Neural crest cell (in vitro differentiated cells): ENCODE data around the gene OTOF. TPM values are rescaled to one million over a fixed set of nuclear protein-coding genes. Genes with fewer than 3 reads are reported as not detected.

Experiments used
- DNase-seq: peaks from one replicate; pipeline ENCODE4 v3.0.0; 2021; ENCODE audit warnings: low read depth, mixed read lengths, low spot score
- H3K27ac Mint-ChIP-seq: one replicate; pipeline ENCODE4 v1.8.0; 2021; ENCODE audit warnings: mild to moderate bottlenecking, mixed read lengths; ENCODE audit not compliant: unreplicated experiment
- H3K27me3 Mint-ChIP-seq: 2 replicates; pipeline ENCODE4 v1.8.0; 2021; ENCODE audit warnings: low read depth, mild to moderate bottlenecking, mixed read lengths
- H3K36me3 Mint-ChIP-seq: 2 replicates; pipeline ENCODE4 v1.8.0; 2021; ENCODE audit warnings: low read depth, mild to moderate bottlenecking, mixed read lengths
- H3K4me1 Mint-ChIP-seq: 2 replicates; pipeline ENCODE4 v1.8.0; 2021; ENCODE audit warnings: mixed read lengths
- H3K4me3 Mint-ChIP-seq: one replicate; pipeline ENCODE4 v1.8.0; 2021; ENCODE audit warnings: mild to moderate bottlenecking, mixed read lengths
- H3K9me3 Mint-ChIP-seq: 2 replicates; pipeline ENCODE4 v1.8.0; 2021; ENCODE audit warnings: mixed read lengths
- CTCF ChIP-seq: fragments of 200-600 bp; sonication (generic); conservative IDR thresholded peaks from 2 replicates; pipeline ENCODE4 v1.5.0; 2021; ENCODE audit warnings: antibody characterized with exemption, mild to moderate bottlenecking
- total RNA-seq: library from RNA; stranded (reverse); gene quantifications from 2 replicates; pipeline ENCODE4 v1.2.1, GENCODE V29; 2021

Gene OTOF
- total RNA-seq, 1 donor from 2014 or later, result 0.19 TPM

GRCh38 chr2:26516246-26516645 lies 38.3 kb upstream of the OTOF start:
- H3K4me1 Mint-ChIP-seq, result no peaks in the 10 kb centered on the region
- no peak overlapping the region for H3K27ac Mint-ChIP-seq
- TF ChIP-seq CTCF, result no peak
- DNase-seq, result no peak
- no peaks in the 10 kb centered on the region for H3K36me3 Mint-ChIP-seq
- H3K27me3 Mint-ChIP-seq, result peaks cover 8% of the 10 kb centered on the region
- H3K9me3 Mint-ChIP-seq, result no peaks in the 10 kb centered on the region
- H3K4me3 Mint-ChIP-seq, result no peak overlapping the region

- no peaks in the 10 kb centered on the region for H3K9me3 Mint-ChIP-seq
- TF ChIP-seq CTCF, result no peak
- H3K27ac Mint-ChIP-seq, result no peak overlapping the region
- no peak overlapping the region for H3K4me3 Mint-ChIP-seq
- DNase-seq, result no peak
- H3K4me1 Mint-ChIP-seq, result no peaks in the 10 kb centered on the region
- H3K36me3 Mint-ChIP-seq, result no peaks in the 10 kb centered on the region
- H3K27me3 Mint-ChIP-seq, result peaks cover 8% of the 10 kb centered on the region
These were observed 37.8 kb upstream of the OTOF start for GRCh38 chr2:26515771-26516170.

GRCh38 chr2:26514045-26514444 lies 36.1 kb upstream of the OTOF start:
- Mint-ChIP-seq H3K36me3 (no peaks in the 10 kb centered on the region), H3K4me1 (no peaks in the 10 kb centered on the region), H3K4me3 (no peak overlapping the region), H3K9me3 (no peaks in the 10 kb centered on the region), H3K27me3 (no peaks in the 10 kb centered on the region), H3K27ac (no peak overlapping the region)
- DNase-seq, result no peak
- TF ChIP-seq CTCF, result no peak

GRCh38 chr2:26513261-26513660 lies 35.3 kb upstream of the OTOF start:
- Mint-ChIP-seq H3K4me1 (no peaks in the 10 kb centered on the region), H3K4me3 (no peak overlapping the region), H3K9me3 (no peaks in the 10 kb centered on the region), H3K27me3 (no peaks in the 10 kb centered on the region), H3K36me3 (no peaks in the 10 kb centered on the region), H3K27ac (peak overlapping the region; percentile 12)
- no peak for DNase-seq
- TF ChIP-seq CTCF, result no peak

- Mint-ChIP-seq H3K4me1 (no peaks in the 10 kb centered on the region), H3K4me3 (no peak overlapping the region), H3K36me3 (no peaks in the 10 kb centered on the region), H3K9me3 (no peaks in the 10 kb centered on the region), H3K27me3 (no peaks in the 10 kb centered on the region), H3K27ac (no peak overlapping the region)
- TF ChIP-seq CTCF, result no peak
- DNase-seq, result no peak
These were observed 33.5 kb upstream of the OTOF start for GRCh38 chr2:26511466-26511865.
